B cell (primary cell): ENCODE data around the gene GNS. TPM values are rescaled to one million over a fixed set of nuclear protein-coding genes. Genes with fewer than 3 reads are reported as not detected.

Source experiments
- ATAC-seq: fragments of 200-7000 bp; cut with Tn5 transposase; one replicate; pipeline ENCODE4 v1.10.0; 2021; ENCODE audit warnings: low read depth, mild to moderate bottlenecking, moderate number of reproducible peaks, moderate library complexity
- CTCF ChIA-PET: fragments of 350-600 bp; sonication (Branson Sonifier 250); formaldehyde crosslinking; loops from one replicate; lab custom pipeline; 2021; ENCODE audit warnings: antibody characterized with exemption, inconsistent platforms; lab: Charles Lee
- POLR2A ChIA-PET: fragments of 350-600 bp; sonication (Branson Sonifier 250); formaldehyde crosslinking; loops from one replicate; lab custom pipeline; 2021; ENCODE audit warnings: antibody characterized with exemption; lab: Charles Lee
- DNase-seq: peaks from one replicate; pipeline ENCODE4 v3.0.0; 2013
- H2AFZ ChIP-seq: 2 replicates; pipeline ENCODE4 v1.6.1; 2012; ENCODE audit warnings: mild to moderate bottlenecking, low read depth, low read length; ENCODE audit not compliant: insufficient read depth, poor library complexity, severe bottlenecking
- H3K27ac ChIP-seq, 2 donors: 1 replicate in 1 of 2; 2 replicates in 1 of 2; pipeline ENCODE4 v1.5.1; 2012 to 2013; ENCODE audit warnings: low read length in 2 of 2, mild to moderate bottlenecking in 2 of 2, moderate library complexity in 1 of 2
- H3K27me3 ChIP-seq, 4 experiments: fragments of 200-600 bp in 1 of 4; sonication (generic) in 1 of 4; replicated peaks in 1 of 4; 1 replicate in 2 of 4; 2 replicates in 2 of 4; pipeline versions ENCODE4 v1.6.1 to v1.7.0; 2013 to 2016; ENCODE audit warnings: low read length in 3 of 4, mild to moderate bottlenecking in 2 of 4, mixed read lengths in 1 of 4, moderate library complexity in 1 of 4; ENCODE audit not compliant: insufficient read depth in 4 of 4, control insufficient read depth in 3 of 4; ENCODE audit errors: control extremely low read depth in 1 of 4
- H3K36me3 ChIP-seq, 2 experiments: replicated peaks in 1 of 2; 1 replicate in 1 of 2; 2 replicates in 1 of 2; pipeline versions ENCODE4 v1.6.1 to v1.7.1; 2013; ENCODE audit warnings: low read length in 1 of 2; ENCODE audit not compliant: insufficient read depth in 2 of 2, control insufficient read depth in 1 of 2; ENCODE audit errors: control extremely low read depth in 1 of 2, extremely low read depth in 1 of 2
- H3K4me1 ChIP-seq, 2 donors: fragments of 200-600 bp in 1 of 2; sonication (generic) in 1 of 2; 1 replicate in 1 of 2; 2 replicates in 1 of 2; pipeline versions ENCODE4 v1.5.1 to v1.6.1; 2013 to 2017; ENCODE audit warnings: low read length in 2 of 2; ENCODE audit not compliant: control insufficient read depth in 2 of 2, insufficient read depth in 2 of 2
- H3K4me2 ChIP-seq: replicated peaks from 2 replicates; pipeline ENCODE3; 2012; ENCODE audit warnings: mild to moderate bottlenecking, low read depth, low read length; ENCODE audit not compliant: poor library complexity, severe bottlenecking
- H3K4me3 ChIP-seq, 5 experiments: fragments of 200-600 bp in 1 of 5; sonication (generic) in 1 of 5; 1 replicate in 3 of 5; 2 replicates in 2 of 5; pipeline versions ENCODE4 v1.5.1 to v1.7.0; 2011 to 2016; ENCODE audit warnings: low read length in 4 of 5, mild to moderate bottlenecking in 4 of 5, low read depth in 2 of 5, control low read depth in 1 of 5, moderate library complexity in 1 of 5; ENCODE audit not compliant: insufficient read depth in 1 of 5; ENCODE audit errors: control extremely low read depth in 1 of 5, extremely low read depth in 1 of 5
- H3K79me2 ChIP-seq: fragments of 200-600 bp; sonication (generic); one replicate; pipeline ENCODE4 v1.6.0; 2016; ENCODE audit warnings: low read length; ENCODE audit not compliant: control insufficient read depth, insufficient read depth
- H3K9ac ChIP-seq: fragments of 200-600 bp; sonication (generic); 2 replicates; pipeline ENCODE4 v1.6.1; 2017; ENCODE audit warnings: mild to moderate bottlenecking, low read length, moderate library complexity
- H3K9me3 ChIP-seq, 3 donors: one replicate each; pipeline versions ENCODE4 v1.6.1 to v1.7.1; 2013; ENCODE audit warnings: low read length in 2 of 3; ENCODE audit not compliant: control insufficient read depth in 2 of 3, insufficient read depth in 1 of 3; ENCODE audit errors: control extremely low read depth in 1 of 3
- H4K20me1 ChIP-seq: 2 replicates; pipeline ENCODE4 v1.6.0; 2012; ENCODE audit warnings: mild to moderate bottlenecking, low read length; ENCODE audit not compliant: insufficient read depth, control insufficient read depth, poor library complexity, severe bottlenecking
- H3K27ac Mint-ChIP-seq: one replicate; pipeline ENCODE4 v1.8.0; 2021; ENCODE audit warnings: mixed read lengths
- H3K27me3 Mint-ChIP-seq: one replicate; pipeline ENCODE4 v1.8.0; 2021; ENCODE audit warnings: mixed read lengths
- H3K4me1 Mint-ChIP-seq: one replicate; pipeline ENCODE4 v1.8.0; 2021; ENCODE audit warnings: mixed read lengths
- H3K4me3 Mint-ChIP-seq: one replicate; pipeline ENCODE4 v1.8.0; 2021; ENCODE audit warnings: mixed read lengths
- H3K9me3 Mint-ChIP-seq: one replicate; pipeline ENCODE4 v1.8.0; 2022; ENCODE audit warnings: mixed read lengths; ENCODE audit not compliant: insufficient read depth
- EZH2 ChIP-seq: IDR thresholded peaks from 2 replicates; pipeline ENCODE4 v1.6.1; 2012; ENCODE audit warnings: borderline replicate concordance, low read depth, mild to moderate bottlenecking, moderate library complexity, low read length; ENCODE audit not compliant: insufficient read depth, poor library complexity, severe bottlenecking
- whole genome bisulfite sequencing: methylation state at CpG from one replicate; pipeline ENCODE4 v1.1.5; 2013; ENCODE audit warnings: missing lambda C conversion rate; ENCODE audit not compliant: insufficient coverage; 5-methylcytosine and 5-hydroxymethylcytosine counted together
- intact Hi-C: fragments of 100-400 bp; cut with micrococcal nuclease; formaldehyde crosslinking; loops from one replicate; pipeline ENCODE4 v1.10.0; 2022
- polyA plus RNA-seq: library from polyadenylated mRNA; depleted of rRNA; stranded (reverse); fragments of >200 nt; gene quantifications from 2 replicates; pipeline ENCODE4 v1.2.3, GENCODE V29; 2012
- total RNA-seq, 2 donors: library from RNA; stranded (reverse); fragments of 120-200 nt in 1 of 2; gene quantifications; 1 replicate in 1 of 2; 2 replicates in 1 of 2; pipeline versions ENCODE4 v1.2.3 to v1.2.4, GENCODE V29; 2013 to 2022
- TF ChIP-seq, protein P1 (sequence below): fragments of 200-600 bp; IDR thresholded peaks from one replicate; pipeline ENCODE4 v1.8.0; 2022; ENCODE audit warnings: antibody characterized with exemption, mild to moderate bottlenecking

The GNS gene
- total and polyA plus RNA-seq, 2 donors (not counting 1 experiment from before 2014, with no cell fraction given), result 7.0 to 26.7 TPM

- POLR2A ChIA-PET, result no interaction called here
- CTCF ChIA-PET, result interaction anchor here (0.7 to 18.0 kb wide), 5 partner anchors 17 to 192 kb away, joined by 3 to 352 read pairs (median 5); no protein-coding TSS in a partner anchor
- Histone ChIP-seq H3K4me2 (no peak overlapping the region), H3K9me3 (no peaks in the 10 kb centered on the region), H3K27ac (peak overlapping the region in 1 of 2 donors; percentile 53), H3K4me1 (peaks cover 4 to 7% of the 10 kb centered on the region in 2 donors), H2AFZ (no peak overlapping the region), H3K27me3 (no peaks in the 10 kb centered on the region), H3K4me3 (no peak overlapping the region), H4K20me1 (no peaks in the 10 kb centered on the region), H3K9ac (no peak overlapping the region), H3K79me2 (no peaks in the 10 kb centered on the region), H3K36me3 (peaks cover 0 to 26% of the 10 kb centered on the region in 2 experiments)
- DNase-seq (no peak), ATAC-seq (no peak)
- 50% methylated on average over 5 of the region's 5 CpGs for WGBS
- intact Hi-C loops, result no loop called here
- no peaks in the 10 kb centered on the region for H3K9me3 Mint-ChIP-seq
- TF ChIP-seq EZH2, result no peak
- TF ChIP-seq, protein P1, sequence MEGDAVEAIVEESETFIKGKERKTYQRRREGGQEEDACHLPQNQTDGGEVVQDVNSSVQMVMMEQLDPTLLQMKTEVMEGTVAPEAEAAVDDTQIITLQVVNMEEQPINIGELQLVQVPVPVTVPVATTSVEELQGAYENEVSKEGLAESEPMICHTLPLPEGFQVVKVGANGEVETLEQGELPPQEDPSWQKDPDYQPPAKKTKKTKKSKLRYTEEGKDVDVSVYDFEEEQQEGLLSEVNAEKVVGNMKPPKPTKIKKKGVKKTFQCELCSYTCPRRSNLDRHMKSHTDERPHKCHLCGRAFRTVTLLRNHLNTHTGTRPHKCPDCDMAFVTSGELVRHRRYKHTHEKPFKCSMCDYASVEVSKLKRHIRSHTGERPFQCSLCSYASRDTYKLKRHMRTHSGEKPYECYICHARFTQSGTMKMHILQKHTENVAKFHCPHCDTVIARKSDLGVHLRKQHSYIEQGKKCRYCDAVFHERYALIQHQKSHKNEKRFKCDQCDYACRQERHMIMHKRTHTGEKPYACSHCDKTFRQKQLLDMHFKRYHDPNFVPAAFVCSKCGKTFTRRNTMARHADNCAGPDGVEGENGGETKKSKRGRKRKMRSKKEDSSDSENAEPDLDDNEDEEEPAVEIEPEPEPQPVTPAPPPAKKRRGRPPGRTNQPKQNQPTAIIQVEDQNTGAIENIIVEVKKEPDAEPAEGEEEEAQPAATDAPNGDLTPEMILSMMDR, result no peak
- H3K27me3 Mint-ChIP-seq, result no peaks in the 10 kb centered on the region
- peaks cover 21% of the 10 kb centered on the region for H3K4me1 Mint-ChIP-seq
- H3K27ac Mint-ChIP-seq, result peak overlapping the region; percentile 27
- H3K4me3 Mint-ChIP-seq, result no peak overlapping the region
Observed at GRCh38 chr12:64701283-64701682, 57.9 kb downstream of the GNS start.

GRCh38 chr12:64700532-64700931 is 58.7 kb downstream of the GNS start:
- H3K4me3 ChIP-seq, result no peak overlapping the region
- no peaks in the 10 kb centered on the region for H3K79me2 ChIP-seq
- H3K27me3 ChIP-seq, result no peaks in the 10 kb centered on the region
- DNase-seq (no peak), ATAC-seq (no peak)
- peaks cover 0 to 31% of the 10 kb centered on the region in 2 experiments for H3K36me3 ChIP-seq
- H3K9ac ChIP-seq, result no peak overlapping the region
- no peaks in the 10 kb centered on the region for H3K9me3 ChIP-seq
- no peaks in the 10 kb centered on the region for H4K20me1 ChIP-seq
- peak overlapping the region; percentile 22 to 53 for H3K27ac ChIP-seq
- TF ChIP-seq, protein P1, result no peak
- no peak for TF ChIP-seq EZH2
- no CpG with 5 or more reads among the region's 1 CpG for WGBS
- POLR2A ChIA-PET, result no interaction called here
- peaks cover 7 to 10% of the 10 kb centered on the region in 2 donors for H3K4me1 ChIP-seq
- Mint-ChIP-seq H3K4me3 (no peak overlapping the region), H3K27ac (peak overlapping the region; percentile 23), H3K4me1 (peaks cover 25% of the 10 kb centered on the region), H3K9me3 (no peaks in the 10 kb centered on the region), H3K27me3 (no peaks in the 10 kb centered on the region)
- H3K4me2 ChIP-seq, result no peak overlapping the region
- no peak overlapping the region for H2AFZ ChIP-seq
- CTCF ChIA-PET, result interaction anchor here (1.5 to 18.0 kb wide), 4 partner anchors 18 to 151 kb away, joined by 5 to 352 read pairs (median 6); no protein-coding TSS in a partner anchor
- intact Hi-C loops, result no loop called here
